Memory B cell (primary cell): ENCODE measurements around the gene PTPN4.

Experiments used
- ATAC-seq: fragments of 150-1000 bp; cut with Tn5 transposase; 2 replicates; pipeline ENCODE4 v1.10.0; 2021; ENCODE audit warnings: low read depth, mild to moderate bottlenecking, moderate library complexity
- DNase-seq, 2 donors: peaks; one replicate each; pipeline ENCODE4 v3.0.0; 2022; ENCODE audit warnings: low spot score in 2 of 2
- H3K27ac Mint-ChIP-seq: one replicate; pipeline ENCODE4 v1.8.0; 2022; ENCODE audit warnings: mild to moderate bottlenecking, moderate library complexity, mixed read lengths
- H3K27me3 Mint-ChIP-seq: one replicate; pipeline ENCODE4 v1.8.0; 2022; ENCODE audit warnings: mixed read lengths
- H3K36me3 Mint-ChIP-seq: one replicate; pipeline ENCODE4 v1.8.0; 2022; ENCODE audit warnings: mild to moderate bottlenecking, mixed read lengths
- H3K4me1 Mint-ChIP-seq: one replicate; pipeline ENCODE4 v1.8.0; 2022; ENCODE audit warnings: mixed read lengths
- H3K4me3 Mint-ChIP-seq: one replicate; pipeline ENCODE4 v1.8.0; 2022; ENCODE audit warnings: mild to moderate bottlenecking, moderate library complexity, mixed read lengths
- H3K9me3 Mint-ChIP-seq: one replicate; pipeline ENCODE4 v1.8.0; 2022; ENCODE audit warnings: mixed read lengths

PTPN4 gene

DNA sequence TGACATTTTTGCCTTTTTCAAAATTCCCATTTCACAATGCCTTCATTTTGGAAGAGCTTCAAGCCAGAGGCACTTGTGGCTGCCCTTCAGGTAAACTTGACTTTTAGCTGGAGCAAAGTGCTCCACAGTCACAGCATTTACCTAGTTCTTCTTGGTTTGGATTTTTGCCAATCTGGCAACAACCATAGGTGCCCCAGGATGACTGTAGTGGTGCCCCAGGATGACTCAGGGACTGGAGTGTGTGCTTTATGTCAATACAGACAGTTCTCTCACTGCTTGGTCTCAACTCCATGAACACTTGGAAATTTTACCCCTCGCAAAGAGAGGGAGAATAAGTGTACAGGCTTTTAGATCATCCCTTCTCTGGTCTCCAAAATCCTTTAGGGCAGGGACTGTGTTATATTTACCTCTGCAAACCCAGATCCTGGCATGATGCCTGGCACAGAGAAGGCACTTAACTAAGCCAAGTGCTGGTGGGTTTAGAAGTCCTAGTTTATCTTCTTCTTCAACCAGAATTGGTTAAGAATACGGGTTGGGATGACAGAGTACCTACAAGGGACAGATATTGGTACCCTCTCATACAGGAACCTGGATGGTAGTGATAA, 15.3 kb upstream of the PTPN4 start:
- peaks cover 1% of the 10 kb centered on the region for H3K36me3 Mint-ChIP-seq
- no peak for ATAC-seq
- H3K27me3 Mint-ChIP-seq = peaks cover 16% of the 10 kb centered on the region
- H3K27ac Mint-ChIP-seq = no peak overlapping the region
- H3K4me3 Mint-ChIP-seq = no peak overlapping the region
- no peak for DNase-seq
- no peaks in the 10 kb centered on the region for H3K9me3 Mint-ChIP-seq
- peaks cover 2% of the 10 kb centered on the region for H3K4me1 Mint-ChIP-seq

DNA sequence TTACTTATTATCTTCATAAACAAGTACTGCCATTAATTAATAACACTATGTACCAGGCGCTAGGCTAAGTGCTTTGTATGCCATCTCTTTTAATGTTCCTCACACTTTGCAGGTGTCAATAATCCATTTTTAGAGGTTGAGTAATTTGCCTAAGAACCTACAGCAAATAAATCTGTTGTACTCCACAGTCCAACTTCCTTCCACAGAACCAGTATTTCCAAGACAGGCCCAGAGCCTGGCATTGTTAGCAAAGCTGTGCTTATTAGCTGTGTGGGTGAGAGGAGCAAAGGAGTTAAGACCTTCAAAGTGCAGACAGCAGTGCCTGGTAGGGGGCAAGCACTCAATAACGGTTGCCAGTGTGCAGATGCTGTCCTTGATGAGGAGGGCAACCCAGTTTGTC, 14.2 kb upstream of the PTPN4 start:
- Mint-ChIP-seq H3K9me3 (no peaks in the 10 kb centered on the region), H3K36me3 (peaks cover 1% of the 10 kb centered on the region), H3K4me3 (no peak overlapping the region), H3K27ac (no peak overlapping the region), H3K4me1 (peaks cover 2% of the 10 kb centered on the region), H3K27me3 (peaks cover 15% of the 10 kb centered on the region)
- no peak for DNase-seq
- no peak for ATAC-seq

DNA sequence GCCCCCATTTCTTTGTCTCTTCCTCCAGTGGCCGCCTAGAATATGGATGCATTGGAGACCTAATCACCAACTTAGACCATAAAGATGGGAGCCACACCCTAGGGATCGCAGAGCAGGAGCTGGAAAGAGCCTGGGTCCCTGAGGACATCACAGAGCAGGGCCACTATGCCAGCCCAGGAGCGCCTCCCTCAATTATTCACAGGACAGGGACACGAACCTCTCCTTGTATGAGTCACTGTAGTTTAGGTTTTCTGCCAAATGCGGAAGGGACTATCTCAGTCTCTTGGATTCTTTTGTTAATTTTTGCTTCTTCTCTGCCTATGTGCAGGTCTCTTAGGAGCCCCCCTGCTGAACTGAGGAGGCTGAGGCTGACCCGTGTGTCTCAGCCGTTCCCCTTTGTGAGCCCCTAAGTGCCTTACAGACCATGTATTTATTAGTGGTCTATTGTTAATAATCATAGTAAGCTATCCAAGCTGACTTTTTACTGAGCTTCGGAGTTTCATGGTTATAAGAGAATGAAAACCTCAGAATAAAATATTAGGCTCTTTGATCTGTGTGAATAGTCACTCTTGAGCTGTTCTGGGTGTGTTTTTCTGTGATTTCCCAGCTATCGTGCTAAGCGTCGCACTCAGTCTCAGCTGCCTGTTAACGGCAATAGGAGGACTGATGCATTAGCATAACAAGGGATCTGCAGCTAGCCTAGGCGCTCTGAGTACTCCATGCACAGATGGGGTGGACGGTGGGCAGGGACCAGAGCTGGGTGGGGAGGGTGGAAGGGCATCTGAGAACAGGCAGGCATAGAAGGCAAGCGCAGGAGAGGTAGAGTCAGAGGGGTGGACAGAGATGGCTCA, 12.7 kb upstream of the PTPN4 start:
- DNase-seq (no peak), ATAC-seq (no peak)
- H3K27ac Mint-ChIP-seq = no peak overlapping the region
- H3K36me3 Mint-ChIP-seq = peaks cover 1% of the 10 kb centered on the region
- peaks cover 2% of the 10 kb centered on the region for H3K4me1 Mint-ChIP-seq
- H3K4me3 Mint-ChIP-seq = no peak overlapping the region
- peaks cover 10% of the 10 kb centered on the region for H3K27me3 Mint-ChIP-seq
- H3K9me3 Mint-ChIP-seq = no peaks in the 10 kb centered on the region

GRCh38 chr2:119748135-119748534, 11.6 kb upstream of the PTPN4 start:
- peaks cover 2% of the 10 kb centered on the region for H3K4me1 Mint-ChIP-seq
- H3K27me3 Mint-ChIP-seq = peaks cover 9% of the 10 kb centered on the region
- DNase-seq = no peak
- no peaks in the 10 kb centered on the region for H3K9me3 Mint-ChIP-seq
- no peak for ATAC-seq
- no peak overlapping the region for H3K27ac Mint-ChIP-seq
- H3K36me3 Mint-ChIP-seq = peaks cover 1% of the 10 kb centered on the region
- H3K4me3 Mint-ChIP-seq = no peak overlapping the region

DNA sequence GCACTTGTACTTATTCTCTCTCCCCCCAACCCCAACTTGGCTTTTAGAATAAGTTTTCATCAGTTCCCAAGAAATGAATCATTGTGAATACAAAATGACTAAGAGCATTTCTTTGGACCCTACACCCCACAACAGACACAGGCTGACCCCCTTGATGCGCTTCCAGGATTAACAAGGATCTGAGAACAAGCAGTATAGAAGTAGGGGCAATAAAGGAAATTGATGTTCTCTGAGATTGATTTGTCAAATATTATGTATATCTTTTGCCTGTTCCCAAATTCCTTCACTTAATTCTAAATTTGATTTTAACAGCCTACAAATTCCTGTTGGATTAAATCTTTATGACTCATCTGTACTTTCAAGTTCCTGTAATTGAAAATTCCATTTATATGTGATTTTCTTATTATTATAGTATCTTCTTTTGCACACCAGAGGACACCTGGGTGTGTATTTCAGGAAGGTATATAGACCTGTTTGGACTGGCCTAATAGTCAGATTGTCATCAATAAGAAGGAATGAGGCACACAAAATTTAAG, 10.2 kb upstream of the PTPN4 start:
- H3K9me3 Mint-ChIP-seq = no peaks in the 10 kb centered on the region
- ATAC-seq = no peak
- DNase-seq = no peak

DNA sequence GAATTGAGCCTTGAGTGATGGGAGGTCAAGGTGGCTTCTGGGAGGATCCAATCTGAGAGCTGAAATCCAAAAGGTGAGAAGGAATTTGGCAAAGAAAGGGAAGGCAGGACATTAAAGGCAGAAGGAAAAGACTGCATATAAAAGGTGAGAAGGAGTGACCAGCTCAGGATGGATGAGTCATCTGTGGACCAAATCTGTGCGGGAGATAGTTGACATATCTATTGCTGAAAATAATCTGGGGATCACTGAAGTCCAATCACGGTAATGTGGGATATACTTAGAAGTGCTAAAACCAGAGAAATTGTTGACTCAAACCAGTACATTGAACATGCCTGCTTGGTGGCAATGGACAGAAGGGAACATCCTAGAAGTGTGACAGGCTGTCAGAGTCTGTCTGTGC, 8.0 kb upstream of the PTPN4 start:
- no peaks in the 10 kb centered on the region for H3K4me1 Mint-ChIP-seq
- no peak for DNase-seq
- H3K4me3 Mint-ChIP-seq = no peak overlapping the region
- no peaks in the 10 kb centered on the region for H3K9me3 Mint-ChIP-seq
- H3K27me3 Mint-ChIP-seq = peaks cover 3% of the 10 kb centered on the region
- H3K36me3 Mint-ChIP-seq = no peaks in the 10 kb centered on the region
- no peak overlapping the region for H3K27ac Mint-ChIP-seq
- no peak for ATAC-seq

More for the DNA sequence above, 10.2 kb upstream of the PTPN4 start:
- Mint-ChIP-seq H3K36me3 (peaks cover 1% of the 10 kb centered on the region), H3K4me3 (no peak overlapping the region), H3K27me3 (peaks cover 8% of the 10 kb centered on the region), H3K27ac (no peak overlapping the region), H3K4me1 (peaks cover 2% of the 10 kb centered on the region)

- no peaks in the 10 kb centered on the region for H3K36me3 Mint-ChIP-seq
- H3K27ac Mint-ChIP-seq = no peak overlapping the region
- DNase-seq (peak in 1 of 2 donors; percentile 25), ATAC-seq (peak; percentile 83)
- H3K4me3 Mint-ChIP-seq = no peak overlapping the region
- H3K4me1 Mint-ChIP-seq = no peaks in the 10 kb centered on the region
- no peaks in the 10 kb centered on the region for H3K9me3 Mint-ChIP-seq
- H3K27me3 Mint-ChIP-seq = peaks cover 1% of the 10 kb centered on the region
Measured at GRCh38 chr2:119753041-119753929, 6.4 kb upstream of the PTPN4 start.

- H3K27me3 Mint-ChIP-seq = peaks cover 1% of the 10 kb centered on the region
- H3K9me3 Mint-ChIP-seq = no peaks in the 10 kb centered on the region
- DNase-seq = no peak
- H3K36me3 Mint-ChIP-seq = no peaks in the 10 kb centered on the region
- no peak overlapping the region for H3K27ac Mint-ChIP-seq
- H3K4me1 Mint-ChIP-seq = peaks cover 3% of the 10 kb centered on the region
- ATAC-seq = no peak
- H3K4me3 Mint-ChIP-seq = no peak overlapping the region
Measured at GRCh38 chr2:119753930-119754321, 5.8 kb upstream of the PTPN4 start.

GRCh38 chr2:119755906-119756305, 3.8 kb upstream of the PTPN4 start:
- no peak overlapping the region for H3K27ac Mint-ChIP-seq
- no peaks in the 10 kb centered on the region for H3K27me3 Mint-ChIP-seq
- no peak for DNase-seq
- no peak for ATAC-seq
- no peaks in the 10 kb centered on the region for H3K9me3 Mint-ChIP-seq
- H3K4me1 Mint-ChIP-seq = peaks cover 7% of the 10 kb centered on the region
- H3K36me3 Mint-ChIP-seq = no peaks in the 10 kb centered on the region
- no peak overlapping the region for H3K4me3 Mint-ChIP-seq

- no peak for ATAC-seq
- Mint-ChIP-seq H3K4me3 (no peak overlapping the region), H3K9me3 (no peaks in the 10 kb centered on the region), H3K4me1 (peaks cover 10% of the 10 kb centered on the region), H3K27ac (no peak overlapping the region), H3K27me3 (no peaks in the 10 kb centered on the region), H3K36me3 (no peaks in the 10 kb centered on the region)
- no peak for DNase-seq
Measured at GRCh38 chr2:119756837-119757236, 2.9 kb upstream of the PTPN4 start.

GRCh38 chr2:119758881-119759450, 756 bp upstream of the PTPN4 start:
- H3K27me3 Mint-ChIP-seq = no peaks in the 10 kb centered on the region
- H3K4me1 Mint-ChIP-seq = peaks cover 14% of the 10 kb centered on the region
- DNase-seq (no peak), ATAC-seq (no peak)
- peak overlapping the region; percentile 88 for H3K27ac Mint-ChIP-seq
- H3K9me3 Mint-ChIP-seq = no peaks in the 10 kb centered on the region
- H3K36me3 Mint-ChIP-seq = no peaks in the 10 kb centered on the region
- peak overlapping the region; percentile 84 for H3K4me3 Mint-ChIP-seq

DNA sequence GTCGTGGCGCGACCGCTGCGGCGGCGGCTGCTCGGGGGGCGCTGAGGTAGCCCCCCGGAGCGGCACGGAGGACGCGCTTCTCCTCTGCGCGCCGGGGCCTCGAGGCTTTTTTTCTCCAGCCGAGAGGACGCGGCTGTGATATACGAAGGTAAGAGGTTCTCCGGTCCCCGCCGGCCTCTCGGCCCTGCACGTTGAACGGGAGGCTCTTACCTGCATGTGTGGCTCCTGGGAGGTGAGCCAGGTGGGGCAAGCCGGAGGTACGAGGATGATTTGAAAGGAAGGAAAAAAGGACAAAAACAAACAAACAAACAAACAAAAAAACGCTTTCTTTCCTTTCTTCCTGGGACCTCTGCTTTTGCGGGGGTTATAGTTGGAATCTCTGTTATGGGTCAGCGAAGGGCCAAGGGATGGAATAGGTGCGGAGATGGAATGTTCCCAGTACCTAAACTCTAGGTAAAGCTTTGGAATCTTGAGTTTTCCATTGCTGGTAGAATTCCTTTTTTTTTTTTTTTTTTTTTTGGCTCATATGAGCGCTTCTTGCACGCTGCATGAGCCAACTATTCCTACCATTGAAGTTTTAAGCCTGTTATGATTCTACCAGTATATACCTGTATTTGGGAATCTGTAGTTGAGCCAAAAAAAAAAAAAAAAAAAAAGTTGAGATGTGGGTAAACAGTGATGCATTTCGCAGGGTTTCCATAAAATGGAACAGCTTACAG, 674 bp downstream of the PTPN4 start:
- Mint-ChIP-seq H3K4me3 (peak overlapping the region; percentile 84), H3K36me3 (peaks cover 2% of the 10 kb centered on the region), H3K9me3 (no peaks in the 10 kb centered on the region), H3K27me3 (no peaks in the 10 kb centered on the region), H3K27ac (peak overlapping the region; percentile 88), H3K4me1 (peaks cover 19% of the 10 kb centered on the region)
- DNase-seq (no peak), ATAC-seq (no peak)

DNA sequence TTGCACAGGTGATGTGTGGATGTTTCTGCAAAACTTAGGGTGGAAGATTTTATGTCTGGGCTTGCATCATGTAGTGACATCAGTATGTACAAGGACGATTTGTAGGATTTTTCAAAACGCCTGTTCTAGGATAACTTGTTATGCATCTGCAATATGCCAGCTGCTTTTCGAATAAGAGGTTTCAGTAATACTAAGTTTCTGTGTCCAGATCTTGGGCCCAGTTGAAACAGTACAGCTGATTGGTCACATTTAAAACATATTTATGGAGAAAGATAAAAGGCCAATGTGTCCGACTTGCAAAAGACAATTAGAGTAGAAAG, 1.2 kb downstream of the PTPN4 start:
- Mint-ChIP-seq H3K36me3 (peaks cover 4% of the 10 kb centered on the region), H3K4me1 (peaks cover 24% of the 10 kb centered on the region), H3K9me3 (no peaks in the 10 kb centered on the region), H3K4me3 (peak overlapping the region; percentile 84), H3K27ac (peak overlapping the region; percentile 88), H3K27me3 (no peaks in the 10 kb centered on the region)
- DNase-seq (no peak), ATAC-seq (no peak)
